Dedifferentiated amniotic fluid mesenchymal stem cell (primary cell): Measurements from ENCODE around the gene KBTBD2.
"Not testable (repeated sequence)": the region's sequence is repeated elsewhere in the genome, so short reads cannot be mapped to it uniquely, and the experiment has no call there.

Experiments
- DNase-seq: peaks from one replicate; pipeline ENCODE4 v3.0.0-alpha.2; 2016; ENCODE audit errors: extremely low spot score

The KBTBD2 gene

DNA sequence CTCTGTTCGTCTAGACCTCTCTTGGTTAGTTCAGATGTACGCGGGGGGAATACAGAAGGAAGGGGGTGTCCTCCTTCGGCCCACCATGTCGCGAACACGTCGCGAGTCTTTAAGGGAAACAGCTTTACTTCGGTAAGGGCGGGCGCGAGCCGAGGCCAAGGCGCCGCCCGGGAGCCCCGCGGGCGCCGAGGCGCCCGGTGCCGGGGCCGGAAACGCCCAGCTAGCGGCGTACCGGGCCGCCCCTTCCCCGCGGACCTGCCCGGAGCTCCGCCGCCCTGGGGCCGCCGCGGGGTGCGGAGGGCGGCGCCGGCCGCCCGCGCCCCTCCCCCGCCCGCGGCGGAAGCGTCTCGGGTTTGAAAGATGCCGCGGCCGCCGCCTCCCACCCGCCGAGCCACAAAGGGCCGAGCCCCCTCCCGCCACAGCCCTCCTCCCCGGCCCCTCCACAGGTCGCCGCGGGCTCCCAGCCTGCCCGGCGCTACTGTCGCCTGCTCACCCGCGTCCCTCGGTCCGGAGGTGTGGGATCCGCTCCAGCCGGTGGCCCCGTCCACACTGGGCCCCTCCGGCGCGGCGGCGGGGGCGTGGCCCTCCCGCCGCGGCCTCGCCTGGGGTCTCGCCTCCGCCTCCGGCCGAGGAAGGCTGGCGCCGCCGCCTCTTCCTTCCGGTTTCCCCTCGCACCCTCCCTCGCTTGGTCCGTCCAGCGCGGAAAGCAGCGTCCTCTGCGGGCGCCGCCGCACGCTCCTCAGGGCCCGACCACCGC lies at the start of gene KBTBD2:
Gene KBTBD2, minus strand, starts transcription at position 718 of the 757 bp plus-strand sequence. CDS start 12,156 bp downstream, outside the sequence.
- peak; percentile 61 for DNase-seq

DNA sequence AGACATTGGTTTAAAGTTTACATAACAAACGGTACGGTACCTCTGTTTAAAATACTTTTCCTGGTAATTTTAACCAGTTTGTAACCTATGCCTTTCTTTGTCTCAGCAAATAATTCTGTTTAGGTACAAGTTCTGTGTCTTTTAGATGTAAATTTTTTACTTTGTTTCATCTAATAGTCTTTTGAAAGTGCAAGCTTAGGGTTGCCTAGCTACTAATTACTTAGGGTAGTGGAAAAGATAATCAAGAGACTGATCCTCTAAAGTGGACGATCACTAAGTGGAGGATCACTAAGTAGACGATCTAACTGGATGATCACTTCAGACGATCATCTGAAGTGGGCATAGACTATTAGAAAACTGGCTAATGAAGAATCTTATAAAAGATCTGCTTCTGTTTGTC lies 49.6 kb upstream of the KBTBD2 start:
- no peak for DNase-seq

DNA sequence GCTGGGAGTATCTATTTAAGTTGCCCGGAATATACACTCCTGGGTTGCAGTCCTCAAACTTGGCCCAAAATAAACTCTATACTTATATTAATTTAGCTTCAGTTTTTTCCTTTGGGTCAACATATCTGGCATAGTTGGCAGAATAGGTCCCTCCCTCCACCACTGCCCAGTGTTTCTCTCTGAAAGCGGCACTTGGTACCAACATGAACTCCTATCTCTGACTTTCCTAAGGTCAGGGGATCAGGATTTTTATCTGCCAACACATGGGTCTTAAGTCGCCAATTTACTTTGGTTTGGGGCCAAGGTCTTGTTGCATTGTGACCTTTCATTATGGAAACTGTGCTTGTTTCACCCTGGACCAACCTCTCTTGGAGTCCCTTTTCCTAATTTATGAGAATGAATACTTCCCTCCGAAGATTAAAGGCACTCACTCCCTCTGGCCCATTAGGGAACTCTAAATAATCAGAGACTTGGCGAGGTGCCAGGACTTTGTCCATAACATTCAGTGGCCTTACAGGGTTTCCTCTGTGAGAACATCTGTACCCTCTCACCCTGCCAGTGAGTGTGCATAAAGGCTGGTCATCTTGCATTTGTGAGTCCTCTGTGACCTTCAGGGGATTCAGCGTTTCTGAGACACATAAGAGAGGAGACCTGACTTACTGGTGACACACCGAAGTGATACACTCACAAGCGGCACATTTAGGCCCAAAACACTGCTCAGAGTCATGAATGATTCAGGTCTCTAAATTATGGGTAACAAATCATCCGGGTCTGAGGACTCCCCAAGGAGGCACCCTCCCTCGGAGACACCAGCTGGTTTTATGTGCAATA lies 46.0 kb upstream of the KBTBD2 start:
- DNase-seq: no peak

DNA sequence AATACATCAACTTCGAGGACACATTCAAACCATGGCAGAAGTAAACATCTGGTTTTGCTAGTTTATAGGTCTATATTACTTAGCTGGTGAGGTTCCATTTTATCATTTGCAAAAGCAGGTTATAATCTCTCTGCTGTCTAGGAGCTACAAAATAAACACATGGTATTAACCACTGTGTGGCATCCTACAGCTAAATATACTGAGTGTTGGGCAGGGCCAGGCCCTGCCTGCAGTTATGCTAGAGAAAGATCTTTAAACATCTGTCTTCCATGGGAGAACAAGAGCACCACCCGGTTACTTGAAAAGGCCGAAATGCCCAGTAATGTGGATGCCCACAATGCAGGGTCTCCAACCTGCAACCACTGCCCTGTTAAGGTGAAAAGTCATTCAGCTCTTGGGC lies 45.1 kb upstream of the KBTBD2 start:
- DNase-seq: no peak

DNA sequence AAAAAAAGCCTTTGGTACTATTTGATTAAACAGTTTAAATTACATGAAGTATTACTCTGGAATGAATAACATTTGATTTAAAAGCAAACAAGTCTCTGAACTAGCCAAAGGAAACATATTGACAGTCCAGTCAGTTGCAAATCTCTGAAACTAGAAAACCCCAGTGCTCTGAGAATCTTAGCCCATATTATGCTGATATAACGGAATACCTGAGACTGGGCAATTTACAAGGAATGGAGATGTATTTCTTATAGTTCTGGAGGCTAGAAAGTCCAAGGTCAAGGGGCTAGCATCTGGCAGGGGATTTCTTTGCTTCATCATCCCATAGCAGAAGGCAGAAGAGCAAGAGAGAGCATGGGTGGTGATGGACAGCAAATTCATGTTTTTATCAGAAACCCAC lies 44.0 kb upstream of the KBTBD2 start:
- DNase-seq: no peak

DNA sequence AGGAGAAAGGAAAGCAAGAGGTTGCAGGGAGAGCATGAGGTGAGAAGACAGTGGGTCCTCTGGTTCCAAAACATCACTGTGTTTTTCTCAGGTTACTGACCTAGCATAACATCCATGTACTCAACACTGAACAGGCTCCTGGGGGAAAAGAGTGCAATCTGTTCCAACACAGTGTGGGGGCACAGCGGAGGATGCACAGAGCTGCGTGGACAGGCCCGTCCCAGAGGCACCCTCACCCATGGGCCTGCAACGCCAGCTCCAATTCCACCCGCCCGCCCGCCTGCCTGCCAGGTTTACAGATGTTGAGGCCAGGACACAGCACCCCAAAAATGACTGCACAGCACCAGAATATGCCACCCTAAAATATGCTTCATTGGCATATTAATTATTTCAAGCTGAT lies 38.8 kb upstream of the KBTBD2 start:
- DNase-seq: no peak

DNA sequence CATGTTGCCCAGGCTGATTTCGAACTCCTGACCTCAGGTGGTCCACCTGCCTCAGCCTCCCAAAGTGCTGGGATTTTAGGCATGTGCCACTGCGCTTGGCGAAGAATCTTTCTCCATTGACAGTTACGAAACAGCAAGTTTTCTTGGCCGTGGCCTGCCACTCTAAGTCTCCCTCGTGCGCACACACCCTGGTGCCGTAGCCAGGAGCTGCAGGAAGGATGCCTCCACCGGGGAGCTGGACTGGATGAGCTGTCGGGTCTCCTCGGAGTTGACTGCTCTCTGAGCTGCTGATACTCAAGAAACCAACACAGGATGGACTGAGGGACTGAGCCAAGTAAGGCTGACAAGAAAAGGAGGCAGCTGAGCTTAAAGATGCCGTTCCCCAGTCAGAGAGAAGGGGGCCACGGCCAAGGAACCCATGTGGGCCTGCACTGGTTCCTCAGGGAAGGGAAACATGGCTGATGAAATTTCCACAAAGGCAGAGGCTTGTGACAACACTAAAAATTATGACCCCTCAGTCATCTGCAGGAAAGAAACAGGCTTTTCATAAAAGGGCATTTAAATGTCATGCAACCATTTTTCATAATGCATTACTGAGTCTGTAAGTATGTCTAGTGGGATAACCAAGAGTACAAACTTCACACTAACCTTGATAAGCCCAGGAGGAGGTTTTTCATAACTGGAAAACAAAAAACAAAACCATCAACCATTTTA lies 38.0 kb upstream of the KBTBD2 start:
- DNase-seq: no peak

DNA sequence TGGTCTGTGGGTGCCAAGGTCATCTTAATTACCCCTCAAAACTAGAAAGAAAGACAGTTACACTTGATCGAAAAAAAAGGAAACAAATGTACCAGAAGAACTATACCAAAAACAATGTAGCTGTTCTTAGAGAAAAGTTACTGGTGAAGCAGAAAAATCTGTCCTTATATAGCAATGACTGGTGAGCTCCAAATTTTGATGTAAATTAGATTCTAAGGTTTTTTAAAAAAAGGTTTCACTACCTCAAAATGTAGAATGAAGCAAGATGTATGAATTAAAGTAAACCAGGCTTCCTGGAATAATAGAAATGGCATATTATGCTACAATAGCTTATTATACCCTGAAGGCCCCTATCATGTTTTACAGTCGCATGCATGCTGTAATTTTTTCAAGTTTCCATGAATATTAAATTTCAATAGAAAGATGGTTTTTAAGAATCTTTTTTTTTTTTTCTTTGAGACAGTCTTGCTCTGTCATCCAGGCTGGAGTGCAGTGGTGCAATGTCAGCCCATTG lies 37.3 kb upstream of the KBTBD2 start:
- no peak for DNase-seq

DNA sequence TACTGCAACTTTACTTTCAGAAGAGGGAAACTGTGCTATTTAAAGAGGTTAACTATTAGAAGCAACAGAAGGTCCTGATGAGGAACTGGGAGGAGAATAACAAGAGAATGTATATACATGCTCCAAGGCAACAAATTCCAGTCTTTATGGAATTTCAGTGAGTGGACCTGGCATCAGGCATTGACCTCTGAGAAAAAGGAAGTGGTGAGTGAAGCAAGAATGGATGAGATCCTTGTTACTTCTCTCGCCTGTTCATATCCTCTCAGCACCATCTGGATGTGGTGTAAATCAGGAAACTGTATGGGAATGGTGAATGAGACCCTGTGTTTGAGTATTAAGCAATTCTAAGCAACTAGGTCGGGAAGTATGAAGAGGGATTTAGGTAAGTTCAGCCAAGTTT lies 30.3 kb upstream of the KBTBD2 start:
- DNase-seq: no peak

DNA sequence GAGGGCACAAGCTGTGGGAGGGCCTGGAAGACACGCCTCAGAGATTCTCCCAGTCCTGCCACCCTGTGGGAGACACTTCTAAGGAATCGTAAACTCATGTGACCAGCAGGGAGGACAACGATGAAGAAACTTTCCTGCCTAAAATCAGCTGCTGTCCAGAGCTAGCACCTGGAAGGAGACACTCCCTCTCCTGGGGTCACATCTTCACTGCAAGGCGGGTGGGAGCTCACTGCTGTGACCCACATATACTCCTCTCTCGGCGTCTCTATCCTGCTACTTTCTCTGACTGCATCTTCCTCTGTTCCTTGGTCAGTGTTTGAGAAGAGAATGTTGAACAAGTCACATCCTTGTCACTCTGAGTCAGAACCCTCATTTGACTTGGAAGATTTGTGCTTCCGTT lies 25.4 kb upstream of the KBTBD2 start:
- not testable (repeated sequence) for DNase-seq

DNA sequence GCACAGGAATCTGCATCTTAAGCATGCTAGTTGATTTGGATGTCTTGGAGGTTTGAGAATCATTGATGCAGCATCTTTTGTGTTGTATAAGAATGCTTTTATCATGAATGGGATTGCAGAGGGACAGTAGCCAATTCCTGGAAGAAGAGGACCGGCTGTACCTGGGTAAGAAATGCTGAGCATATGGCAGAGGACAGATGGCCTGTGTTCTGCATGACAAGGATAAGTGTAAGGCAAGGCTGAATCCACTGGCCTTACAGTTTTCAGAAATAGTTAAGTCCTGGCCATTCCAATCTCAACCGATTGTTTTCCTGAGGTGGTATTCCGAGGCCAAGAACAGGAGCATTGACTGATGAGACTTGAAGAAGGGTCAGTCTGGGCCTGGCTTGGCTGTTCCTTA lies 24.4 kb upstream of the KBTBD2 start:
- no peak for DNase-seq

DNA sequence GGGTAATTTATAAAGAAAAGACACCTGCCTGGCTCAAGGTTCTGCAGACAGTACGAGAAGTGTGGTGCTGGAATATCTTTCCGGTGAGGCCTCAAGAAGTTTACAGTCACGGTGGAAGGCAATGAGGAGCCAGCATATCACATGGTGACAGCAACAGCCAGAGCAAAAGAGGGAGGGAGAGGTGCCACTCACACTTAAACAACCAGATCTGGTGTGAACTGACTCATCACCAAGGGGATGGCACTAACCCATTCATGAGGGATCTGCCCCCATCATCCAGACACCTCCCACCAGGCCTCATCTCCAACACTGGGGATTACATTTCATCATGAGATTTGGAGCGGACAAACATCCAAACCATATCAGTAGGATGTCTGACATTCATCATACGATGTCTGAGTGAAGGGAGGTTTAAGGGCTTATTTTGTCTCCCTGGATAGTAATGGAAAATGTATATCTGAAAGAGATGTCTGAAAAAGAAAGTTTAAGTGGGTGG lies 23.5 kb upstream of the KBTBD2 start:
- DNase-seq: no peak

DNA sequence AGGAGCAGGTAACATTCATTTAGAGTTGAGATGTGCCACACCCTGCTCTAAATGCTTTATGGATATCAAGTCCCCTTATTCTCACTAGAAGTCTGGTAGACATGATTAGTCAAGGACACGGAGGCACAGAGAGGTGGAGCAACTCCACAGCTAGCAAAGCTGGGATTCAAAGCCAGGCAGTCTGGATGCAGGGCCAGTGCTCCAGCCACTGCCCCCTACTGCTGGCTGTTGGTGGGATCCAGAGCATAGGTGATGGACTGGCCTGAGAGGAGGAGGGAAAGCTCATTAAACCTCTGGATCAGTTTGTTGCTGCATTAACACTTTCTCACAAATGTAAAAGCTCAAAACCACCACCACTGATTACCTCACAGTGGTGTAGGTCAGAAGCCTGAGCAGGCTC lies 22.6 kb upstream of the KBTBD2 start:
- DNase-seq: no peak

DNA sequence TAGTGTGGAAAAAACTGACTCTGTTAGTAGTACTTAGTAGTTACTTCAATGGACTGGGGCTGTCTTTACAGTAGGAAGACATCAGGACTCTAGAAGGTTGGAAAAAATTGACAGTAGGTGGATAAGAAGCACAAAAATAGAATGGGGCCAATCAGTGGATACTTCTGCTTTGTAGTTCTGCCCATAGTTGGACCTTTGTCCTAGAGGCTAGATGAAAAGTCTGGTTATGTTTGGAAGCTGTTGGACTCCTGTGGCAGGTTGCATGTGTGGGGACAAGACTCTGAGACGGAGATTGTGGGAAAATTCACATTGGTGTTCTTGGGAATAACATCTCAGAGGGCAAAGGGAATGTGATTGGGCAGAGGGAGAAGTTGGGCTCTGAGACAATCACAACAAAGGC lies 18.6 kb upstream of the KBTBD2 start:
- DNase-seq: no peak

DNA sequence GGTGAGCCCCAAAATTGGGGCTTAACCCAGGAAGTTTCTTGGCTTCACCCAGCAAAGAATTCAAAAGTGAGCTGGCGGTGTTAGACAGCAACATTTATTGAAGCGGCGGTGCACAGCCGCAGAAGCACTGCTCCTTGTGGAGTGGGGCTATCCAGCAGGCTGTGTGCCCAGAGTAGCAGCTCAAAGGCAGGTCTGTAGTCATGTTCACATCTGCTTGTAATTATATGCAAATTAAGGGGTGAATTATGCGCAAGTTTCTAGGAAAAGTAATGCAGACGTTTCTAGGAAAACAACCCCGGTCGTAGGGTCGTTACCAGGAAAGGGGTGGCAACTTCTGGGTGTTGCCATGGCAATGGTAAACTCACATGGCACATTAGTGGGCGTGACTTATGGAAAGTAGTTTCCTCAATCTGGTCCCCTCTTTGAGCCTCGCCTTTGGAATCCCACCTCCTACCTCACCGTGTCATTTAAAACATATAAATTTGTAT lies 13.7 kb upstream of the KBTBD2 start:
- peak; percentile 63 for DNase-seq

DNA sequence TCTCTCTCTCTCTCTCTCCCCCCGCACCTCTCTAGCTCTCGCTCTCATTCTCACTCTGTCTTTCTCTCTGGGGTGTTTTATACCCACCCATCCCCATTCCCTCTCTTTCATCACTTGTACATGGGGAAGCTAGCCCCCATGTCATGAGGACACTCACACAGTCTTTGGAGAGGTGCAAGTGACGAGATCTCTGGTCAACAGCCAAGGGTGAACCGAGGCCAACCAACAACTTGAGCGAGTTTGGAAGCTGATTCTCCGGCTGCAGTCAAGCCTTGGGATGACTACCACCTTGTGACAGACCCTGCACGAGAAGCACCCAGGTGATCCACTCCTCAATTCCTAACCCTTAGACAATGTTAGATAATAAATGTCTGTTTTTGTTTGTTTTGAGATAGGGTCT lies 10.1 kb upstream of the KBTBD2 start:
- DNase-seq: no peak

DNA sequence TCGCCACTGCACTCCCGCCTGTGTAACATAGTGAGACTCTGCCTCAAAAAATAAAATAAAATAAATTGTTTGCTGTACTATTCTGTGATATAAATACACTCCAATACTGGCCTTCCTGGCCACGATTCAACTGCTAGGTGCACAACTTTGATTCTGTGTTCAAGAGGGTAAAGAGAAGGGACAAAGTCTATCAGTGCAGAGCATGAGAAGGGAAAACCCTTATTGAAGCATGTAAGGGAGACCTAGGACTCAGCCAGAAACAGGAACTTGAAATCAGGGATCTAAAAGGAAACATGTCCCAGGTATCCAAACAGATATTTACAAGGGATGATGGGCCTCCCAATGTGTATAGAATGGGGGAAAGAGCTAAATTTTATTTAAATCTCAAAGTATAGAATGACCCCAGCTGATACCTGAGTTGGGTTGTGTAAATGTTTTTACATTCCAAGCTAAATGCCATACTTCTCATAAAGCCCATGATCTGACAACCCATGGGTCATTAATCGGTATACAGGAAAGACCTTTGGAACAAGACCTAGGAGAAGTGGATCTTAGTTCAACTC lies 9.0 kb upstream of the KBTBD2 start:
- DNase-seq: no peak

DNA sequence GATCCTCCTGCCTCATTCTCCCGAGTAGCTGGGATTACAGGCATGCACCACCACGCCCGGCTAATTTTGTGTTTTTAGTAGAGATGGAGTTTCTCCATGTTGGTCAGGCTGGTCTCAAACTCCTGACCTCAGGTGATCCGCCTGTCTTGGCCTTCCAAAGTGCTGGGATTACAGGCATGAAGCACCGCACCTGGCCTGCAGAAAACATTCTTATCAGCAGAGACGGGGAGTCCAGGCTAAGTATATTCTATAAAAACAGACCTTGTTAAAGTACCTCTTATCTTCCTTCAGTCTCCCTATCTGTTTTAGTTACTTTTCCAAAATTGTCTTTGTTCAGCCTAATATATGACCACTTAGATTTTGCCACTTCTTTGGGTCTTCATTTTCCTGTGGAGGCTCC lies 5.8 kb upstream of the KBTBD2 start:
- not testable (repeated sequence) for DNase-seq

DNA sequence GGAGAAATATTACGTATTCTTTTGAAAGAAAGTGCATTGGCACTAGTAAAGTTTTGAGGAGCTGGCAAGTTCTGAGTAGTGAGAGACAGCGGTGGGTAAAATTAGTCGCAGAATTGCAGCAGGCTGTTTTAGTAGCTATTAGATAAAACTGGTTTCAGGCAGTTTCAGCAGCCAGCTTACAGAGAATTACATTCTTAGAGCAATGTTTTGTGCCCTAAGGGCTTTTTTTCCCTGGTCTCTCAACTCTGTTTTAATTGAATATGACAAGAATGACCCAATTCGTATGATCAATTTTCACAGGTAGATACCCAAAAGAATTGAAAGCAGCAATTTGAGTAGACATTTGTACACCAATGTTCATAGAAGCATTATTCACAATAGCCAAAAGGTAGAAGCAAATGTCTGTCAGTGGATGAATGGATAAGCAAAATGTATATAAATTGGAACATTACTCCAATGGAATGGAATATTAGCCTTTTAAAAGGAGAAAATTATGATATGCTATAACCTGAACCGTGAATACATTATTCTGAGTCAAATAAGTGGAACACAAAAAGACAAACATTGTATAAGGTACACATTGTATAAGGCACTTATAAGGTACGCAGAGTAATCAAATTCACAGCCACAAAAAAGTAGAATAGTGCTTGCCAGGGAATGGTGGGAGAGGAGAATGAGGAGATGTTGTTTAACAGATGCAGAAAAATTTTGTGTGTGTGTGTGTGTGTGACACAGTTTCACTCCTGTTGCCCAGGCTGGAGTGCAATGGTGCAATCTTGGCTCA lies 5.2 kb upstream of the KBTBD2 start:
- DNase-seq: no peak

DNA sequence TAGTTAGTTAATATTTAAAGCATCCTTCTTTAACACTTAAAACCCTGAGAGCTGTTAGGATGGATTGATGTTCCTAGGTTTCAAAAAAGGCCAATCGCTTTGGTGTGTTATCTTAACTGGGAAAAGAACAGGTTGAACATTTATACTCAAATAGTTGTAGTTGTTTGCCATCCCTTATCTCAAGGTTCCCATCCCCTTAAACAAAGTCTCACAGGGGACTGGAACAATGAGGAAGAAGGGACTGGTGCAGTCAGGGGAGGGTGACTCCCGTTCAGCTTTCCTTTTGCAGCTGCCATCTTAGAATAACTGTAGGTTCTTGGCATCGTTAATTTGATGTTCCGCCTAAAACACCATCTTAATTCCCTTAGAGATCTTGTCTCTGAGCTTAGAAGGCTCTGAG lies 2.6 kb upstream of the KBTBD2 start:
- no peak for DNase-seq

DNA sequence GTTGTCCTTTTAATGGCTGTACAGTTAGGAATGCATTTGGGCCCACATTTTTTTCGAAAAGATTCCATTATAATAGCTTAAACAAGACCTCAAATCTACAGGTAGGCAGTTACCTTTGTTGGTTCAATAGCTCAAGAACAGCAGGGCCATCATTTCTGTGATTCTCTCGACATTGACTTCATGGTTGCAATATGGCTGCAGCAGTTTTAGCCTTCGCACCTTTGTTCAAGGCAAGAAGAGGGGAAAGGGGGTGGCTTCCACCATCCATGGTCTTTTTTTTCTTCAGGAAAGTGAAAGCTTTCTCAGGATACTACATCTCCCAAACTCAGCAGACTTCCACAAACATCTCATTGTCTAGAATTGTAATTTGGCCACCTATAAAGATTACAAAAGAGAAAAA lies 2.2 kb upstream of the KBTBD2 start:
- DNase-seq: no peak
